Liver (tissue), 9 donors: ENCODE data around the gene PARD3. TPM values are rescaled to one million over a fixed set of nuclear protein-coding genes. Genes with fewer than 3 reads are reported as not detected.

ENCODE experiments used
- DNase-seq: peaks from one replicate; pipeline ENCODE4 v3.0.0-alpha.2; 2017; ENCODE audit warnings: low spot score
- H3K27ac ChIP-seq, 2 donors: one replicate each; pipeline ENCODE4 v1.7.0; 2013; ENCODE audit warnings: inconsistent platforms in 2 of 2, low read length in 2 of 2, control low read depth in 1 of 2, low read depth in 1 of 2, mild to moderate bottlenecking in 1 of 2
- H3K27me3 ChIP-seq, 4 donors: one replicate each; pipeline versions ENCODE4 v1.6.1 to v1.7.0; 2013; ENCODE audit warnings: low read length in 3 of 4, inconsistent platforms in 1 of 4, mild to moderate bottlenecking in 1 of 4, moderate library complexity in 1 of 4; ENCODE audit not compliant: control insufficient read depth in 4 of 4, insufficient read depth in 4 of 4
- H3K36me3 ChIP-seq, 4 donors: one replicate each; pipeline versions ENCODE4 v1.6.1 to v1.7.0; 2013; ENCODE audit warnings: low read length in 3 of 4, mild to moderate bottlenecking in 3 of 4, low read depth in 1 of 4, moderate library complexity in 1 of 4; ENCODE audit not compliant: control insufficient read depth in 4 of 4, insufficient read depth in 3 of 4
- H3K4me1 ChIP-seq, 4 donors: one replicate each; pipeline versions ENCODE4 v1.6.1 to v1.7.0; 2013; ENCODE audit warnings: low read length in 3 of 4, mild to moderate bottlenecking in 3 of 4, moderate library complexity in 1 of 4; ENCODE audit not compliant: control insufficient read depth in 4 of 4, insufficient read depth in 4 of 4
- H3K4me3 ChIP-seq, 3 donors: one replicate each; pipeline versions ENCODE4 v1.6.1 to v1.7.0; 2013; ENCODE audit warnings: low read length in 3 of 3, control low read depth in 1 of 3, low read depth in 1 of 3, mild to moderate bottlenecking in 1 of 3
- H3K9ac ChIP-seq, 2 donors: one replicate each; pipeline ENCODE4 v1.7.0; 2013; ENCODE audit warnings: low read length in 2 of 2, mild to moderate bottlenecking in 2 of 2, moderate library complexity in 2 of 2, control low read depth in 1 of 2, low read depth in 1 of 2
- H3K9me3 ChIP-seq, 4 donors: one replicate each; pipeline versions ENCODE4 v1.6.1 to v1.7.0; 2013; ENCODE audit warnings: low read length in 3 of 4; ENCODE audit not compliant: control insufficient read depth in 4 of 4
- EGR1 ChIP-seq, 2 donors: IDR thresholded peaks; 2 replicates each; pipeline ENCODE4 v1.6.1; 2016 to 2018; ENCODE audit warnings: antibody characterized with exemption in 2 of 2, low read depth in 2 of 2
- GABPA ChIP-seq, 2 donors: IDR thresholded peaks in 1 of 2; conservative IDR thresholded peaks in 1 of 2; 2 replicates each; pipeline ENCODE4 v1.6.1; 2016; ENCODE audit warnings: antibody characterized with exemption in 2 of 2, mild to moderate bottlenecking in 1 of 2, moderate library complexity in 1 of 2
- HNF4A ChIP-seq, 2 donors: conservative IDR thresholded peaks; 2 replicates each; pipeline ENCODE4 v1.6.1; 2016; ENCODE audit warnings: antibody characterized with exemption in 2 of 2, mild to moderate bottlenecking in 2 of 2
- HNF4G ChIP-seq: IDR thresholded peaks from 2 replicates; pipeline ENCODE4 v1.6.1; 2016; ENCODE audit warnings: antibody characterized with exemption
- JUND ChIP-seq, 2 donors: IDR thresholded peaks; 2 replicates each; pipeline ENCODE4 v1.6.1; 2016; ENCODE audit warnings: antibody characterized with exemption in 2 of 2
- NR2F2 ChIP-seq: IDR thresholded peaks from 2 replicates; pipeline ENCODE4 v1.6.1; 2016; ENCODE audit warnings: antibody characterized with exemption
- RXRA ChIP-seq, 2 donors: IDR thresholded peaks; 2 replicates each; pipeline ENCODE4 v1.6.1; 2017 to 2018; ENCODE audit warnings: antibody characterized with exemption in 2 of 2, mild to moderate bottlenecking in 1 of 2
- TAF1 ChIP-seq: conservative IDR thresholded peaks from 2 replicates; pipeline ENCODE4 v1.6.1; 2016; ENCODE audit warnings: antibody characterized with exemption, mild to moderate bottlenecking
- YY1 ChIP-seq: IDR thresholded peaks from 2 replicates; pipeline ENCODE4 v1.6.1; 2016; ENCODE audit warnings: antibody characterized with exemption, mild to moderate bottlenecking
- ZBTB33 ChIP-seq: IDR thresholded peaks from 2 replicates; pipeline ENCODE4 v1.6.1; 2016; ENCODE audit warnings: antibody characterized with exemption
- WGBS: extraction: QIAGEN DNeasy Blood & Tissue Kit; methylation state at CpG from one replicate; pipeline ENCODE4 v1.1.7; 2013; 5-methylcytosine and 5-hydroxymethylcytosine counted together
- polyA plus RNA-seq, 2 donors: library from polyadenylated mRNA; stranded (reverse) in 1 of 2; unstranded in 1 of 2; fragments of 200-250 nt in 1 of 2; fragments of >200 nt in 1 of 2; fragmentation: Nextera tagmentation in 1 of 2; extraction: Ambion mirVana in 1 of 2; gene quantifications; one replicate each; pipeline versions ENCODE4 v1.2.1 to v1.2.3, GENCODE V29; 2013 to 2015
- total RNA-seq, 2 donors: library from RNA; depleted of rRNA; stranded (reverse); fragments of >200 nt; gene quantifications; one replicate each; pipeline ENCODE4 v1.2.3, GENCODE V29; 2014
- TF ChIP-seq, protein P1 (sequence below): IDR thresholded peaks from 2 replicates; pipeline ENCODE4 v1.6.1; 2016; ENCODE audit warnings: antibody characterized with exemption
- donor health status: healthy.
- donor health status: healthy.
- donor health status: healthy.
- donor health status: healthy.
- donor health status: healthy.

The PARD3 gene
- total and polyA plus RNA-seq, 4 donors, result 12.3 to 43.8 (median 13.5) TPM

- Histone ChIP-seq H3K4me1 (peaks cover 0 to 2% (median 0%) of the 10 kb centered on the region in 4 donors), H3K27ac (no peak overlapping the region), H3K9me3 (no peaks in the 10 kb centered on the region), H3K9ac (no peak overlapping the region), H3K4me3 (no peak overlapping the region), H3K27me3 (no peaks in the 10 kb centered on the region), H3K36me3 (peaks cover 0 to 4% (median under 1%) of the 10 kb centered on the region in 4 donors)
- no peak for DNase-seq
- WGBS, result 79% methylated on average over 5 of the region's 5 CpGs
- TF ChIP-seq GABPA (IDR thresholded peaks at IDR 0.05 in 1 of 2, conservative IDR thresholded peaks at IDR 0.05 in 1 of 2) (no peak), NR2F2 (no peak)
- TF ChIP-seq, protein P1, sequence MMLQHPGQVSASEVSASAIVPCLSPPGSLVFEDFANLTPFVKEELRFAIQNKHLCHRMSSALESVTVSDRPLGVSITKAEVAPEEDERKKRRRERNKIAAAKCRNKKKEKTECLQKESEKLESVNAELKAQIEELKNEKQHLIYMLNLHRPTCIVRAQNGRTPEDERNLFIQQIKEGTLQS, result no peak
Measured at GRCh38 chr10:34345383-34345782, 469.7 kb downstream of the PARD3 start.

- TF ChIP-seq HNF4A (conservative IDR thresholded peaks at IDR 0.05) (no peak), ZBTB33 (no peak), GABPA (IDR thresholded peaks at IDR 0.05 in 1 of 2, conservative IDR thresholded peaks at IDR 0.05 in 1 of 2) (no peak), YY1 (no peak), HNF4G (no peak), JUND (IDR thresholded peaks at IDR 0.05) (no peak)
- no peaks in the 10 kb centered on the region for H3K27me3 ChIP-seq
- H3K27ac ChIP-seq, result no peak overlapping the region
- no peak overlapping the region for H3K4me3 ChIP-seq
- H3K4me1 ChIP-seq, result peaks cover 0 to 2% (median 0%) of the 10 kb centered on the region in 4 donors
- 79% methylated on average over 1 of the region's 1 CpG for WGBS
- H3K36me3 ChIP-seq, result peaks cover 0 to 3% (median under 1%) of the 10 kb centered on the region in 4 donors
- DNase-seq, result no peak
- no peaks in the 10 kb centered on the region for H3K9me3 ChIP-seq
- H3K9ac ChIP-seq, result no peak overlapping the region
Measured at GRCh38 chr10:34343764-34344163, 471.3 kb downstream of the PARD3 start.

GRCh38 chr10:34341473-34341872 is 473.6 kb downstream of the PARD3 start:
- Histone ChIP-seq H3K4me1 (peaks cover 0 to 2% (median 0%) of the 10 kb centered on the region in 4 donors), H3K27me3 (no peaks in the 10 kb centered on the region), H3K27ac (no peak overlapping the region), H3K36me3 (no peaks in the 10 kb centered on the region), H3K9ac (no peak overlapping the region), H3K9me3 (no peaks in the 10 kb centered on the region), H3K4me3 (no peak overlapping the region)
- 84% methylated on average over 4 of the region's 4 CpGs for WGBS
- TF ChIP-seq NR2F2 (no peak), YY1 (no peak)
- no peak for DNase-seq

DNA sequence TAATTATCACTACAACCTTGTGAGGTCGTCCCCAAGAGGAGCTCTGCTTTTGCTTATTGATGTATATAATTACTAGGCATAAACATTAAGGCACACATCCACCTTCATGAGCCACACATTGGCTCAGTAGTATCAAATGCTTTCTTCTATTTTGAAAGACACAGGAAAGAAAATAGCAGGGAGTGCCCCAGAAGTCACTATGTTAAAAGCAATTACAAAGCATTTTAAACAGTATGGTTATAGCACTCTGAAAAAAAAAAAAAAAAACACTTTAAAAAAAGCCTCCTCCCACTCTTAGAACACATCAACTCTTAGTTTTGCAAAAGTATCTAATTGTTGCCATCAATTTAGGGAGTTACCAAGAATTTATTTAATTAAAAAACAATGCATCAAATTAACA is 474.2 kb downstream of the PARD3 start:
- Histone ChIP-seq H3K9ac (no peak overlapping the region), H3K9me3 (no peaks in the 10 kb centered on the region), H3K27me3 (no peaks in the 10 kb centered on the region), H3K4me1 (peaks cover 0 to 2% (median 0%) of the 10 kb centered on the region in 4 donors), H3K36me3 (no peaks in the 10 kb centered on the region), H3K4me3 (no peak overlapping the region), H3K27ac (no peak overlapping the region)
- TF ChIP-seq HNF4G (no peak), NR2F2 (no peak), YY1 (no peak), TAF1 (no peak), RXRA (IDR thresholded peaks at IDR 0.05) (no peak), EGR1 (IDR thresholded peaks at IDR 0.05; ENCODE audit: low read depth in 2 of 2) (no peak), GABPA (IDR thresholded peaks at IDR 0.05 in 1 of 2, conservative IDR thresholded peaks at IDR 0.05 in 1 of 2) (no peak), ZBTB33 (no peak)
- WGBS, result 81% methylated on average over 1 of the region's 1 CpG
- DNase-seq, result no peak
